ENCODE results near the gene BABAM2. TPM values are rescaled to one million over a fixed set of nuclear protein-coding genes. Genes with fewer than 3 reads are reported as not detected.

The BABAM2 gene
- total RNA-seq, 3 donors from 2014 or later (not counting 1 experiment from before 2014, with no cell fraction given): 54.6 to 66.1 (median 59.5) TPM

- H3K27ac ChIP-seq (ENCODE audit: low read length): no peak overlapping the region
- Mint-ChIP-seq H3K9me3 (no peaks in the 10 kb centered on the region), H3K36me3 (no peaks in the 10 kb centered on the region), H3K27ac (no peak overlapping the region), H3K4me1 (no peaks in the 10 kb centered on the region), H3K4me3 (no peak overlapping the region), H3K27me3 (ENCODE audit: low read depth in 2 of 2) (no peaks in the 10 kb centered on the region)
- no peak for ATAC-seq
- intact Hi-C loops (cut with micrococcal nuclease): no loop called here
- no peaks in the 10 kb centered on the region for H3K4me1 ChIP-seq (ENCODE audit: control insufficient read depth, insufficient read depth, low read length)
- TF ChIP-seq CTCF (IDR thresholded peaks at IDR 0.05): no peak
- WGBS (ENCODE audit: insufficient coverage): 99% methylated on average over 4 of the region's 5 CpGs
- H3K27me3 ChIP-seq (ENCODE audit: control insufficient read depth, insufficient read depth, low read length): no peaks in the 10 kb centered on the region
- DNase-seq: no peak
- no peak overlapping the region for H3K4me3 ChIP-seq (ENCODE audit: low read length)
- H3K9me3 ChIP-seq (ENCODE audit: control insufficient read depth, insufficient read depth, low read length): no peaks in the 10 kb centered on the region
- H3K36me3 ChIP-seq (ENCODE audit: control insufficient read depth, insufficient read depth, low read length): peaks cover 3% of the 10 kb centered on the region
These were observed 341.8 kb downstream of the BABAM2 start for GRCh38 chr2:28232295-28232694.

- H3K36me3 ChIP-seq (ENCODE audit: control insufficient read depth, insufficient read depth, low read length): peaks cover 3% of the 10 kb centered on the region
- H3K27me3 ChIP-seq (ENCODE audit: control insufficient read depth, insufficient read depth, low read length): no peaks in the 10 kb centered on the region
- 93% methylated on average over 6 of the region's 6 CpGs for WGBS (ENCODE audit: insufficient coverage)
- Mint-ChIP-seq H3K27me3 (ENCODE audit: low read depth in 2 of 2) (no peaks in the 10 kb centered on the region), H3K4me1 (no peaks in the 10 kb centered on the region), H3K4me3 (no peak overlapping the region), H3K9me3 (no peaks in the 10 kb centered on the region), H3K36me3 (no peaks in the 10 kb centered on the region), H3K27ac (no peak overlapping the region)
- H3K4me1 ChIP-seq (ENCODE audit: control insufficient read depth, insufficient read depth, low read length): no peaks in the 10 kb centered on the region
- no peak for TF ChIP-seq CTCF (IDR thresholded peaks at IDR 0.05)
- ATAC-seq (no peak), DNase-seq (no peak)
- no peak overlapping the region for H3K27ac ChIP-seq (ENCODE audit: low read length)
- no peak overlapping the region for H3K4me3 ChIP-seq (ENCODE audit: low read length)
- intact Hi-C loops (cut with micrococcal nuclease): no loop called here
- H3K9me3 ChIP-seq (ENCODE audit: control insufficient read depth, insufficient read depth, low read length): no peaks in the 10 kb centered on the region
These were observed 342.7 kb downstream of the BABAM2 start for GRCh38 chr2:28233164-28233676.

GRCh38 chr2:28234807-28235206 is 344.3 kb downstream of the BABAM2 start:
- DNase-seq (no peak), ATAC-seq (no peak)
- Histone ChIP-seq H3K4me3 (ENCODE audit: low read length) (no peak overlapping the region), H3K27me3 (ENCODE audit: control insufficient read depth, insufficient read depth, low read length) (no peaks in the 10 kb centered on the region), H3K36me3 (ENCODE audit: control insufficient read depth, insufficient read depth, low read length) (peaks cover 3% of the 10 kb centered on the region), H3K27ac (ENCODE audit: low read length) (no peak overlapping the region), H3K9me3 (ENCODE audit: control insufficient read depth, insufficient read depth, low read length) (no peaks in the 10 kb centered on the region), H3K4me1 (ENCODE audit: control insufficient read depth, insufficient read depth, low read length) (no peaks in the 10 kb centered on the region)
- no peak overlapping the region for H3K27ac Mint-ChIP-seq
- H3K4me3 Mint-ChIP-seq: no peak overlapping the region
- intact Hi-C loops (cut with micrococcal nuclease): no loop called here
- no peaks in the 10 kb centered on the region for H3K9me3 Mint-ChIP-seq
- H3K36me3 Mint-ChIP-seq: no peaks in the 10 kb centered on the region
- no peaks in the 10 kb centered on the region for H3K4me1 Mint-ChIP-seq
- 83% methylated on average over 1 of the region's 2 CpGs for WGBS (ENCODE audit: insufficient coverage)
- H3K27me3 Mint-ChIP-seq (ENCODE audit: low read depth in 2 of 2): no peaks in the 10 kb centered on the region
- no peak for TF ChIP-seq CTCF (IDR thresholded peaks at IDR 0.05)

- Histone ChIP-seq H3K36me3 (ENCODE audit: control insufficient read depth, insufficient read depth, low read length) (peaks cover 4% of the 10 kb centered on the region), H3K27ac (ENCODE audit: low read length) (no peak overlapping the region)
- H3K27ac Mint-ChIP-seq: no peak overlapping the region
These were observed 348.7 kb downstream of the BABAM2 start for GRCh38 chr2:28239207-28239606.

More at GRCh38 chr2:28239207-28239606, 348.7 kb downstream of the BABAM2 start:
- ATAC-seq (no peak), DNase-seq (no peak)
- no peak for TF ChIP-seq CTCF (IDR thresholded peaks at IDR 0.05)
- H3K4me3 ChIP-seq (ENCODE audit: low read length): no peak overlapping the region
- H3K4me1 ChIP-seq (ENCODE audit: control insufficient read depth, insufficient read depth, low read length): no peaks in the 10 kb centered on the region
- intact Hi-C loops (cut with micrococcal nuclease): no loop called here
- no peaks in the 10 kb centered on the region for H3K9me3 Mint-ChIP-seq
- WGBS (ENCODE audit: insufficient coverage): no CpG with 5 or more reads among the region's 1 CpG
- H3K4me1 Mint-ChIP-seq: no peaks in the 10 kb centered on the region
- H3K27me3 ChIP-seq (ENCODE audit: control insufficient read depth, insufficient read depth, low read length): no peaks in the 10 kb centered on the region
- peaks cover 7% of the 10 kb centered on the region for H3K36me3 Mint-ChIP-seq
- no peaks in the 10 kb centered on the region for H3K9me3 ChIP-seq (ENCODE audit: control insufficient read depth, insufficient read depth, low read length)
- H3K4me3 Mint-ChIP-seq: no peak overlapping the region
- no peaks in the 10 kb centered on the region for H3K27me3 Mint-ChIP-seq (ENCODE audit: low read depth in 2 of 2)
